Neuronal stem cell (in vitro differentiated cells): ENCODE data around the gene LOXL1.

ENCODE experiments used
- DNase-seq: peaks from one replicate; pipeline ENCODE4 v3.0.0-alpha.2; 2013; ENCODE audit warnings: low spot score
- H2AFZ ChIP-seq: one replicate; pipeline ENCODE4 v1.6.1; 2013; ENCODE audit warnings: mild to moderate bottlenecking, low read length, inconsistent platforms
- H2AK5ac ChIP-seq: 2 replicates; pipeline ENCODE4 v1.6.1; 2013; ENCODE audit warnings: low read depth, mild to moderate bottlenecking, inconsistent platforms, low read length, moderate library complexity, mixed read lengths
- H2BK120ac ChIP-seq: 2 replicates; pipeline ENCODE4 v1.6.1; 2013; ENCODE audit warnings: low read depth, mild to moderate bottlenecking, inconsistent platforms, low read length, moderate library complexity, mixed read lengths
- H2BK12ac ChIP-seq: one replicate; pipeline ENCODE4 v1.6.1; 2013; ENCODE audit warnings: low read length, inconsistent platforms
- H2BK15ac ChIP-seq: 2 replicates; pipeline ENCODE4 v1.6.1; 2013; ENCODE audit warnings: mild to moderate bottlenecking, low read length, inconsistent platforms, mixed read lengths
- H2BK5ac ChIP-seq: one replicate; pipeline ENCODE4 v1.6.1; 2013; ENCODE audit warnings: inconsistent platforms, mild to moderate bottlenecking, low read length, moderate library complexity
- H3K14ac ChIP-seq: one replicate; pipeline ENCODE4 v1.6.1; 2013; ENCODE audit warnings: low read length, inconsistent platforms
- H3K18ac ChIP-seq: 2 replicates; pipeline ENCODE4 v1.6.1; 2013; ENCODE audit warnings: low read length, inconsistent platforms
- H3K23ac ChIP-seq: 2 replicates; pipeline ENCODE4 v1.6.1; 2013; ENCODE audit warnings: low read depth, mild to moderate bottlenecking, mixed read lengths, low read length, inconsistent platforms; ENCODE audit not compliant: poor library complexity
- H3K27ac ChIP-seq: replicated peaks from 3 replicates; pipeline ENCODE4 v1.5.1; 2013; ENCODE audit warnings: low read length, inconsistent platforms
- H3K27me3 ChIP-seq, 3 experiments: 2 replicates each; pipeline ENCODE4 v1.6.1; 2013; ENCODE audit warnings: low read length in 3 of 3, mild to moderate bottlenecking in 2 of 3, inconsistent platforms in 1 of 3, low read depth in 1 of 3, mixed read lengths in 1 of 3, moderate library complexity in 1 of 3; ENCODE audit not compliant: control insufficient read depth in 3 of 3, insufficient read depth in 3 of 3
- H3K36me3 ChIP-seq, 2 donors: replicated peaks in 1 of 2; 2 replicates each; pipeline ENCODE4 v1.6.1; 2013; ENCODE audit warnings: low read length in 2 of 2; ENCODE audit not compliant: control insufficient read depth in 2 of 2, insufficient read depth in 2 of 2
- H3K4ac ChIP-seq: 2 replicates; pipeline ENCODE4 v1.6.1; 2013; ENCODE audit warnings: inconsistent platforms, mild to moderate bottlenecking, low read length, moderate library complexity
- H3K4me1 ChIP-seq, 2 donors: 1 replicate in 1 of 2; 2 replicates in 1 of 2; pipeline ENCODE4 v1.6.1; 2013; ENCODE audit warnings: low read length in 2 of 2, low read depth in 1 of 2; ENCODE audit not compliant: control insufficient read depth in 2 of 2, insufficient read depth in 1 of 2
- H3K4me2 ChIP-seq: one replicate; pipeline ENCODE4 v1.6.1; 2013; ENCODE audit warnings: mild to moderate bottlenecking, low read length, inconsistent platforms; ENCODE audit not compliant: insufficient read depth, poor library complexity, severe bottlenecking
- H3K4me3 ChIP-seq, 2 donors: 2 replicates each; pipeline ENCODE4 v1.5.1; 2013; ENCODE audit warnings: low read length in 2 of 2, mild to moderate bottlenecking in 2 of 2, inconsistent platforms in 1 of 2, moderate library complexity in 1 of 2
- H3K79me1 ChIP-seq: one replicate; pipeline ENCODE4 v1.6.1; 2013; ENCODE audit warnings: low read depth, mild to moderate bottlenecking, inconsistent platforms, low read length, moderate library complexity
- H3K9ac ChIP-seq: one replicate; pipeline ENCODE4 v1.6.1; 2013; ENCODE audit warnings: mild to moderate bottlenecking, low read depth, low read length, inconsistent platforms; ENCODE audit not compliant: poor library complexity
- H3K9me3 ChIP-seq, 2 donors: replicated peaks in 1 of 2; 2 replicates each; pipeline versions ENCODE3 to v1.6.1; 2013; ENCODE audit warnings: low read length in 2 of 2, mild to moderate bottlenecking in 2 of 2, inconsistent platforms in 1 of 2, low read depth in 1 of 2, mixed read lengths in 1 of 2, moderate library complexity in 1 of 2; ENCODE audit not compliant: control insufficient read depth in 2 of 2, insufficient read depth in 1 of 2
- H4K8ac ChIP-seq: one replicate; pipeline ENCODE4 v1.6.1; 2013; ENCODE audit warnings: low read depth, mild to moderate bottlenecking, inconsistent platforms, low read length, moderate library complexity
- H4K91ac ChIP-seq: one replicate; pipeline ENCODE4 v1.6.1; 2013; ENCODE audit warnings: low read length, low read depth, mild to moderate bottlenecking, inconsistent platforms; ENCODE audit not compliant: poor library complexity
- WGBS, 2 donors: extraction: QIAGEN DNeasy Blood & Tissue Kit; methylation state at CpG; one replicate each; pipeline ENCODE4 v1.1.7; 2013; ENCODE audit warnings: missing lambda C conversion rate in 2 of 2, mixed read lengths in 1 of 2; ENCODE audit not compliant: insufficient read length in 2 of 2, insufficient replicate concordance in 1 of 2; ENCODE audit errors: extremely low coverage in 2 of 2; 5-methylcytosine and 5-hydroxymethylcytosine counted together

LOXL1 gene

DNA sequence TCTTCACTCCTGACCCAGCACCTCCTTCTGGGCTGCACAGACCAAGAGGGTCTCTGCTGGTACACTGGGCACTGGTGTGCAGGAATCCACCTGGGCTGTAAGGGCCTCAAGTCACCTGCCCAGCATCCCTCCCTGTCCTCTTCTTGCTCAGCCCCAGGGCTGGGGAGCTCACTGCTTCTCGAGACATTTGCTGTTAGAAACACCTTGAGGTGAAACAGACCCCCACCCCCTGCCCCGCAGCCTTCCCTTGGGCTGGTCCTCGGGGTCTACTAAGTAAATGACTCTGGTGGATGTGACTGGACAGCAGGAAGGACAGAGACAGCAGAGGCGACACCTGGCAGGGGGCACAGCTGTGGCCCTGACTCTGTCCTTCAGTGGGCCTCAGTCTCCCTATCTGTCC, 29.1 kb downstream of the LOXL1 start:
- H3K4me2 ChIP-seq: no peak overlapping the region
- H3K23ac ChIP-seq: no peak overlapping the region
- no peak overlapping the region for H3K4me3 ChIP-seq
- H2AFZ ChIP-seq: no peak overlapping the region
- H3K9ac ChIP-seq: no peak overlapping the region
- H2BK5ac ChIP-seq: no peak overlapping the region
- no peak overlapping the region for H3K4ac ChIP-seq
- peaks cover 9 to 18% of the 10 kb centered on the region in 2 donors for H3K4me1 ChIP-seq
- no peaks in the 10 kb centered on the region for H3K9me3 ChIP-seq
- no peak overlapping the region for H2AK5ac ChIP-seq
- H3K36me3 ChIP-seq: peaks cover 0 to under 1% of the 10 kb centered on the region in 2 donors
- H2BK12ac ChIP-seq: no peak overlapping the region
- H3K79me1 ChIP-seq: no peaks in the 10 kb centered on the region
- H3K27ac ChIP-seq: no peak overlapping the region
- H3K27me3 ChIP-seq: peaks cover 0 to 9% (median 2%) of the 10 kb centered on the region in 3 experiments
- no CpG with 5 or more reads among the region's 4 CpGs for WGBS, 2 donors
- H2BK120ac ChIP-seq: no peak overlapping the region
- H4K91ac ChIP-seq: no peak overlapping the region
- no peak overlapping the region for H2BK15ac ChIP-seq
- H3K18ac ChIP-seq: no peak overlapping the region
- H4K8ac ChIP-seq: no peak overlapping the region
- no peak overlapping the region for H3K14ac ChIP-seq
- no peak for DNase-seq

DNA sequence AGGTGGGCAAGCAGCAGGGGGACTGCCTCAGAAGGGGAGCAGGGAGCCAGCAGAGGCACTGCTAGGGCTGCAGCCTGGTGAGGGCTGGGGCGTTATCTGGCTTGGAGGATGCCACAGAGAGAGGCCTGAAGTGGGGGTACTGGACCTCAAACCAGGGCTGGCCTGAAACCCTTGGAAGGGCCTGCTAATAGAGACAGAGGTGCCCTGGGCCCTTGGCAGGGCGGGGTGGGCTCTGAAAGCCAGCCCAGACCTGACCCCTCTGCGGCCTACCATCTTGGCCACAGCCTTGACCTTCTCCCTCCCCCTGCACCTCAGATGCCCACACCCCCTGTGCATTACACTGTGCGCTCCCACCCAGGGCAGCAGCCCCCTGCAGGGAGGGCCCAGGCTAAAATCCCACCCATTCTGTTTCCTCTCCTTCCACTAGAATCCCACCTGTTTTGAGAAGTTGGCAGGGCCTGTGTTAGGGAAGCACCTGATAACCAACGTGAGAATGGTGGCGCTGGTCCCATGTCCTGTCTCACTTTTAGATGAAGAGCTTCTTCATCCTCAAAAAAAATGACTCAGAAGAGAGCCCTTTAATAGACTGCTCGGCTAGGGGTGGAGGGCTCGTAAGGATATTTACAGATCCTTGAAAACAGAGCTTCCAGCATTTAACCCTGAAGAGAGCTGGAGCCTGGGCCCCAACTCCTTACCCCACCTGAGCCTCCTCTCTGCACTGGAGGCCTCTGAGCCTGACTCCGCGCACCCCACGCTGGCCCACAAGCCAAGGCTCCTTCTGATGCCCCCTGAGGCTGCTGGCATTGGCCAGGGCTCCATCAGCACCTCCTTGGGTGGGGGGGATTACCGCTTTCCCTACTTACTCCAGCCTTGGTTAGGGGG, 29.8 kb downstream of the LOXL1 start:
- Histone ChIP-seq H3K36me3 (no peaks in the 10 kb centered on the region), H3K4me2 (no peak overlapping the region), H3K23ac (no peak overlapping the region), H3K9ac (no peak overlapping the region), H3K14ac (no peak overlapping the region), H2BK5ac (no peak overlapping the region), H3K27ac (no peak overlapping the region), H2BK120ac (no peak overlapping the region), H4K8ac (no peak overlapping the region), H3K18ac (no peak overlapping the region), H3K4me1 (peaks cover 6 to 13% of the 10 kb centered on the region in 2 donors), H4K91ac (no peak overlapping the region), H3K27me3 (peaks cover 0 to 9% (median 0%) of the 10 kb centered on the region in 3 experiments), H2BK12ac (no peak overlapping the region), H2BK15ac (no peak overlapping the region), H2AFZ (no peak overlapping the region), H2AK5ac (peak overlapping the region; percentile 78), H3K79me1 (no peaks in the 10 kb centered on the region), H3K9me3 (no peaks in the 10 kb centered on the region), H3K4ac (no peak overlapping the region), H3K4me3 (no peak overlapping the region)
- DNase-seq: no peak
- WGBS, 2 donors: no CpG with 5 or more reads among the region's 12 CpGs

DNA sequence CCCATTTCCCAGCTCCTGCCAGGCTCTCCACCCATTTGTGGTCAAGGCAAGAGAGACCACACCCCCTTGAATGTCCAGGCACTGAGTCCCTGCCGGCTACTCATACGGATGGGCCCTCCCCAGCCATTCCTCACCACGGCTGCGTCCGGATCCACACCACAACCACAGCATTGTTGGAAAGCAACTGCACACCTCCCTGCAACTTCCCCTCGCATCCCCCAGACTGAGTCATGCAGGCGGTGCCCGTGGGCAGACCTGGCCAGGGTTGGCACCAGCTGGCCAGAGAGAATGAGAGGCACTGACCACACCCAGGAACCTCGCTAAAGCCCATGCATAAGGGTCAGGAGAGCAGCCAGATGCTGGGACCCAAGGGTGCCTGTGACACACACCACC, 30.5 kb downstream of the LOXL1 start:
- Histone ChIP-seq H2AK5ac (peak overlapping the region; percentile 78), H3K4me2 (no peak overlapping the region), H4K8ac (no peak overlapping the region)

DNA sequence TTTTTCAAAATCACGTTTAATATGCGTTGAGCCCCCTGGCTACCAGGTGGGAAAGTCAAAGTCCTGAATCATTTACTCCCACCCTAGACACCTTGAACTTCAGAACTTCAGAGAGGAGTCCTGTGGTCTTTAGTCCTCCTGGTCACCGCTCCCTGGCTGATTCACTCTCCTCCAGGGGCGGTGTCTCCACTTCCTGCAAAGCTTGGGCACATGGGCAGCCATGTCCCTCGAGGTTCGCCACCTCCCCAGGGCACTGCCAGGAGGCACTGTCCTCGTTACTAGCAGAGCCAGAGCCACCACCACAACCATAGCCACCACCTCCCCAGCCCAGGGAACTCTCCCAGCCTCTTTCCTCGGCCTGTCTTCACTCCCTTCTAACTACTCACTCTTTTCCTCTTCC, 31.0 kb downstream of the LOXL1 start:
- no peak overlapping the region for H4K8ac ChIP-seq
- H3K79me1 ChIP-seq: no peaks in the 10 kb centered on the region
- no peak overlapping the region for H2BK12ac ChIP-seq
- no peak overlapping the region for H2AK5ac ChIP-seq
- H3K23ac ChIP-seq: no peak overlapping the region
- H3K4me3 ChIP-seq: no peak overlapping the region
- DNase-seq: no peak
- no peak overlapping the region for H2BK120ac ChIP-seq
- no peak overlapping the region for H2AFZ ChIP-seq
- H3K4me1 ChIP-seq: peaks cover 0 to 3% of the 10 kb centered on the region in 2 donors
- H2BK5ac ChIP-seq: no peak overlapping the region
- no peak overlapping the region for H4K91ac ChIP-seq
- no peak overlapping the region for H3K27ac ChIP-seq
- no peak overlapping the region for H3K4me2 ChIP-seq
- WGBS, 2 donors: no CpG with 5 or more reads among the region's 8 CpGs
- no peak overlapping the region for H3K4ac ChIP-seq
- H3K9me3 ChIP-seq: no peaks in the 10 kb centered on the region
- H3K14ac ChIP-seq: no peak overlapping the region
- H3K18ac ChIP-seq: no peak overlapping the region
- H3K9ac ChIP-seq: no peak overlapping the region
- H3K27me3 ChIP-seq: peaks cover 0 to 9% (median 0%) of the 10 kb centered on the region in 3 experiments
- H2BK15ac ChIP-seq: no peak overlapping the region
- H3K36me3 ChIP-seq: no peaks in the 10 kb centered on the region

More for the DNA sequence above, 30.5 kb downstream of the LOXL1 start:
- Histone ChIP-seq H3K9me3 (no peaks in the 10 kb centered on the region), H2BK15ac (no peak overlapping the region), H3K4me3 (no peak overlapping the region), H3K79me1 (no peaks in the 10 kb centered on the region), H3K14ac (no peak overlapping the region), H2BK5ac (peak overlapping the region; percentile 77), H3K23ac (peak overlapping the region; percentile 40), H3K4me1 (peaks cover under 1 to 9% of the 10 kb centered on the region in 2 donors), H3K18ac (no peak overlapping the region), H2AFZ (no peak overlapping the region), H2BK12ac (no peak overlapping the region), H3K36me3 (no peaks in the 10 kb centered on the region), H2BK120ac (no peak overlapping the region), H3K27ac (no peak overlapping the region), H3K27me3 (peaks cover 0 to 9% (median 0%) of the 10 kb centered on the region in 3 experiments), H4K91ac (no peak overlapping the region), H3K4ac (no peak overlapping the region), H3K9ac (no peak overlapping the region)
- no peak for DNase-seq
- no CpG with 5 or more reads among the region's 9 CpGs for WGBS, 2 donors
